GM19372 (cell line): ENCODE measurements around the gene TLR1.
"Not testable (repeated sequence)": the region's sequence is repeated elsewhere in the genome, so short reads cannot be mapped to it uniquely, and the experiment has no call there.

ENCODE experiments used
- ATAC-seq: cut with Tn5 transposase; IDR thresholded peaks from one replicate; pipeline ENCODE4 v1.9.1; 2021; ENCODE audit warnings: mild to moderate bottlenecking, low read depth, moderate library complexity; ENCODE audit not compliant: unreplicated experiment

Gene TLR1

DNA sequence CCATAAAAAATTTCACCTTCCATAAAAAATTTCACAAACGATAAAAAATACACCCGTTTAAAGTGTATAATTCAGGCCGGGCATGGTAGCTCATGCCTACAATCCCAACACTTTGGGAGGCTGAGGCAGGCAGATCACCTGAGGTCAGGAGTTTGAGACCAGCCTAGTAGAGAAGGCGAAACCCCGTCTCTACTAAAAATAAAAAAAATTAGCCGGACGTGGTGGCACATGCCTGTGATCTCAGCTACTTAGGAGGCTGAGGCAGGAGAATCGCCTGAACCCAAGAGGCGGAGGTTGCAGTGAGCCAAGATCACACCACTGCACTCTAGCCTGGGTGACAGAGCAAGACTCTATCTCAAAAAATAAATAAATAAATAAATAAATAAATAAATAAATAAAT, 1.7 kb upstream of the TLR1 start:
- not testable (repeated sequence) for ATAC-seq

GRCh38 chr4:38805530-38806145, 1.0 kb upstream of the TLR1 start:
- ATAC-seq = peak; percentile 69

DNA sequence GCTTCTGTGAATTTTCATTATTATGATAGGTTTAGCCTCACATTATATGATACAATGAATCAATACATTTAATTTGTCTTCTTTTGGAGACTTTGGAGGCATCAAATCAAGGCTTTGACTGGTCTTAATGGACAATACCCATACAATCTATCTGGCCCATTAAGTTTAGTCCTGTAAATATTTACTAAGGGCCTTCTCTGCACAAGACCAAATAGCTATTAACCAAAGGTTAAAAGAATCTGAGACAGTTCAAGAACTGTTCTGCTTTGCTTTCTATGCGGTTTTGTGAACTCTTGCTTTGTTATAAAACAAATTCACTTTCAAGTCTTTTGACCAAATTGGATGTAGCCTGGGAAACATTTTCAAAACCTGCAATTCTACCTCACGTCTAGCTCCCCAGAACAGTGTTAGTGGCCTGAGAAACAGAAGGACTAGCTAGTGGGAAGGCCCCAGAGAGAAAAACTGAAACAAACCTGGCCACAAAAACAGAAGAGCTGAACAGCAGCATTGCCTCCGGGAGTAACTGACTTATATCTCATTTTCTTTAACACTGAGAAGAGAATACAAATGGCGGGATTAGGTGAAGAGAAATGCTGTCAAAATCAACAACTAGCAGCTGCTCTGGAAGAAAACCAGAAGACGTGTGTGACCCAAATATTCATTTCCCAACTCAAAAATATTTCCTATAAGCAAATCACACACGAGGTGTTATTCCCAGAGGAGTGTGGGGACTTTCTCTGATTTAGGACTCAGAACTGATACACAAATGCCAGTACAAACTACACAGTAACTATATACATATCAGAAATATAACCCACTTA, 548 bp downstream of the TLR1 start:
- ATAC-seq = peak; percentile 58

DNA sequence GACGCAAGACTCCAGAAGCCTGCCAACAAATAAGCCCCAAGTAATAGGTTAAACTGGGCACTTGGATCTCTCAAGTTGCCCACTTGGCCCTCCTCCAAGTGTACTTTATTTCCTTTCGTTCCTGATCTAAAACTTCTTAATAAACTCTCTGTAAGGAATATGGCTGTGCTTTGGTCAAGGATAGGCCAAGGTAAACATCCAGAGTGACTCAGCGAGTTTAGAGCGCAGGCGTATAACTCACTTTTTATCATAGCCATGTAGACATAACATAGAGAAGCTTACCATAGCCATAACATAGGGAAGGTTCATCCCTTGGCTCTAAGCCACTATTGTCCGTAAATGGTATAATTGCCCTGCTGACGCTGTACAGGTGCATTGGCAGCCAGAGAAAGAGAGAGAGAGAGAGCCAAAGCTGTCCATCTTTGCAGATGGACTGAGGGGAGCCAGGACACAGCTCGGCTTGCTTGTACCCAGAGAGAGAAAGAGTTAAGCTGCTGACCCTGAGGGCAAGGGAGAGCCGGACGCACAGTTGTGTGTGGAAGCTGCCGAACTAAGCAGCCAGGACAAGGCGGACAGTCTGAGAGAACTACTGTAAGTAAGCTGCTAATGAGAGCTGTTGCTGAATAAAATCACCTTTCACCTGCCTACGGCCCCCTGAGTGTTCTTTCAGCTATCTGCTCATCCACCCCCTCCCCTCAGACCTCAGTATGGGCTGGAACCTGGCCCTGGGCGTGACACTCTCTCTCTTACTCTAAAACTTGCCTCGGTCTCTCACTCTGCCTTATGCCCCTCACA, 1.8 kb downstream of the TLR1 start:
- ATAC-seq = no peak

GRCh38 chr4:38800961-38801450, 3.6 kb downstream of the TLR1 start:
- ATAC-seq = no peak

DNA sequence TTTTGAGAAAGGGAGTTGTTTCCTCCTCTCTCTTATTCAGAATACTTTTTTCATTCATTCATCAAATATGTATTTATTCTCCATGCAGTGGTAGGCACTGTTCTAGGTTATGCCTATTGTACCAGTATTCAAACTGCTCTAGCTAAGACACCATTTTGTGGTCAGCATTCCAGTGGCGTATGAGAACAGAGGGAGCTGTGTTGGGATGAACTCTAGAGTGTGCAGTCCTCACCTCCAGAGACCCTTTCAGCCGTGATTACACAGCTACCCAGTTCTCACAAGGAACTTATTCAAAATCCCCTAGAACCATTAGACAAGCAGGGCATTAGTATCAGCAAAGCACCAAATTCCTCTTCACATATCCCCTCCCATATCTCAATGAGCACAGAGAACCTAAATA, 4.2 kb downstream of the TLR1 start:
- no peak for ATAC-seq

- no peak for ATAC-seq
These were observed 9.5 kb downstream of the TLR1 start for GRCh38 chr4:38795087-38795486.

DNA sequence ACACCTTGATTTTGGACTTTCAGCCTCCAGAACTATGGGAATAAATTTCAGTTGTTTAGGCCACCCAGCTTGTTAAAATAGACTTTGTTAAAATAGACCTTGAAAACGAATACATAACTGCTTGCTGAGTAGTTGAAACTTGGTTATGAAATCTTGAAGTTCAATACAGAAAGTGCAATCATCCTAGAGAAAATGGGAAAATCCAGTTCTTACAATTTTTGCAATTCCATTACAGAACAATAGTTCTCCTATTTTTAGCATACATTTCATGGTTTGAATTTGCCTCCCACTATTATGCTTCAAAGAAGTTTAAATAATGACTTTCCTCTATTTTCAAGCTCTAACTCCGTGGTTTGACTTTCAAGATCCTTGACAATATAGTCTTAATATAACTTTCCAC, 10.5 kb downstream of the TLR1 start:
- ATAC-seq = no peak

- ATAC-seq = no peak
These were observed 13.6 kb downstream of the TLR1 start for GRCh38 chr4:38791010-38791409.

GRCh38 chr4:38788317-38788716, 16.3 kb downstream of the TLR1 start:
- no peak for ATAC-seq

DNA sequence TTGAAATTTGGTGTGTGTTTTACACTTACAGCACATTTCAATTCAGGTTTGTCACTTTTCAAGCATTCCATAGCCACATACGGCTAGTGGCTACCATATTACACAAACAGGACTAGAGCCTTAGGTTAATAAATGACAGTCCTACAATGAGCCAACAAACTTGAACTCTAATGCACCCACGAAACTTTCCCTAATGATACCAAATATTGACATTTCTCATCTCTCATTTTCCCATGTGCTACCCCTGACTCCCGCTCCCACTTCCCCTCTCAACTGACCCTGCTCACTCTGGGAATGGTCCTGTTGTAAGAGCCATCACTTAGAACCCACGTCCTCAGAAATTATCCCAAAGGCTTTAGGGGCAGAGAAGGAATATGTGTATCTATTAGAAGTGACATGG, 16.9 kb downstream of the TLR1 start:
- ATAC-seq = no peak

GRCh38 chr4:38785901-38786402, 18.6 kb downstream of the TLR1 start:
- no peak for ATAC-seq

GRCh38 chr4:38785041-38785790, 19.4 kb downstream of the TLR1 start:
- no peak for ATAC-seq

- ATAC-seq = no peak
These were observed 20.4 kb downstream of the TLR1 start for GRCh38 chr4:38784141-38784540.

GRCh38 chr4:38783109-38783460, 21.5 kb downstream of the TLR1 start:
- no peak for ATAC-seq

GRCh38 chr4:38782452-38783108, 22.0 kb downstream of the TLR1 start, which contains the start of gene TLR10:
TSS of gene TLR10 (minus strand) at chr4:38782990. CDS start at chr4:38775590, 7,400 bp downstream.
- ATAC-seq = peak; percentile 62

DNA sequence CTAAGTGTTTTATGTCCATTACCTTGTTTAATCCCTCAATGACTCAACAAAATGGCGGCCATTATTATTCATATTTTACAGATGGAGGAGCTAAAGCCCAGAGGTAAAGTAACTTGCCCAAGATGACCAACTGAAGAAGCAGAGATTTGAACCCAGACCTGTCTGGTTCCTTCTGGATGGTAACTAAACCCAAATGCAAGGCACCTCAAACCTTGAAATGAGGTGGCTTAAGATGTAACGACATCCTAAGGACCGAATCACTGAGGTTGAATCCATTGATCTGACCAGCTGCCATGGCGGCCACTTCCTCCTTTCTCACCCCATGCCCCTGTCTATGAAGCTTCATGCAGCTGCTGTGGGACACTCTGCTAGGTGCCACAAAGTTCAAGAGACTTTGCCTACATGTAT, 22.7 kb downstream of the TLR1 start:
- ATAC-seq = no peak

DNA sequence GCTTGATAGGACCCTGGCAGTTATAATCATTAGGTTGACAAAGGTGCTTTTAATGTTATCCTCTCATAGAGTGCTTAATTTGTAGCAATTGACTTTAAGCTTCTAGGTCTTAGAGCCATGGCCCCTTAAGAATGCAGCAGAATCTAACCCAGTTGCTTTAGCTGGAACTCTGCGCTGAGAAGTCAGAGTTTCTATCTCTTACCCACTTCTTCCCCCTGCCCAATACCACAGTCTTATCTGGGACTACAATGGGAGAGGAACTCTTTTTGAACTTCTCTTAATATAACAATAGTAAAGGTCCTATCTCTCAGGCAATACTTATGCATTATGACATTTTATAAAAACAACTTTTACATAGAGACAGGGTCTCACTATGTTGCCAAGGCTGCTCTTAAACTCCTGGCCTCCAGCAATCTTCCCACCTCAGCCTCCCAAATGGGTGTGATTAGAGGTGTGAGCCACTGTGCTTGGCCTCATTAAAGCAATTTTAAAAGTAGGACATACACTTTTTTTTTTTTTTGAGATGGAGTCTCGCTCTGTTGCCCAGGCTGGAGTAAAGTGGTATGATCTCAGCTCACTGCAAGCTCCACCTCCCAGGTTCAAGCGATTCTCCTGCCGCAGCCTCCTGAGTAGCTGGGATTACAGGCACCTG, 23.6 kb downstream of the TLR1 start:
- ATAC-seq = no peak

GRCh38 chr4:38779790-38780189, 24.8 kb downstream of the TLR1 start:
- no peak for ATAC-seq
